Right lobe of liver (tissue), 4 donors: ENCODE results near the gene CDYL2.

ENCODE experiments used
- POLR2A ChIP-seq: fragments of 450-650 bp; IDR thresholded peaks from one replicate; pipeline ENCODE4 v1.6.1; 2017; ENCODE audit warnings: antibody characterized with exemption, mild to moderate bottlenecking
- TF ChIP-seq, protein P1 (sequence below), 4 donors: fragments of 200-600 bp in 3 of 4; fragments of 450-650 bp in 1 of 4; IDR thresholded peaks; one replicate each; pipeline versions ENCODE4 v1.5.1 to v1.8.0; 2016 to 2022; ENCODE audit warnings: antibody characterized with exemption in 4 of 4, mild to moderate bottlenecking in 2 of 4
- donor health status: DM: no; HTN: no; CAD: no.
- donor health status: DM: no; HTN: no; CAD: no.
- donor health status: DM: no; HTN: yes; CAD: no.

DNA sequence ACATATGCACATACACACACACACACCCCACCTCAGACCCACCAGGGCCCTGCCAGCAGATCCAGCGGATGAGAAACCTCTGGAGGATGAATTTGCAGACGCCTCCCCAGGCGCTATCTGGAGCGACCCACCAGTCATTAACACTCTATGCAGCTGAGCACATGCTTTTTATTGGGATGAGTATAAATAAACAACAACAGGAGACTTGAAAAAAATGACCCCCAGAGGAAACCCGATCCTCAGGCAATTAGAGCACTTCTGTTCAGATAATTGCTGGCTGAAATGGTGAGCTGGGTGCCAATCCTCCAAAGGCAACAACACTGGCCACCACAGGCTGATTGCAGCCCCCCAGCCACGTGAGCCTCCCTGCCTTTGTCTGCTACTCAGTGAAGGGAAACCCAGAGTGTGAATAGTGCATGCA lies 230.7 kb downstream of the CDYL2 start:
- no peak for TF ChIP-seq POLR2A
- TF ChIP-seq, protein P1, sequence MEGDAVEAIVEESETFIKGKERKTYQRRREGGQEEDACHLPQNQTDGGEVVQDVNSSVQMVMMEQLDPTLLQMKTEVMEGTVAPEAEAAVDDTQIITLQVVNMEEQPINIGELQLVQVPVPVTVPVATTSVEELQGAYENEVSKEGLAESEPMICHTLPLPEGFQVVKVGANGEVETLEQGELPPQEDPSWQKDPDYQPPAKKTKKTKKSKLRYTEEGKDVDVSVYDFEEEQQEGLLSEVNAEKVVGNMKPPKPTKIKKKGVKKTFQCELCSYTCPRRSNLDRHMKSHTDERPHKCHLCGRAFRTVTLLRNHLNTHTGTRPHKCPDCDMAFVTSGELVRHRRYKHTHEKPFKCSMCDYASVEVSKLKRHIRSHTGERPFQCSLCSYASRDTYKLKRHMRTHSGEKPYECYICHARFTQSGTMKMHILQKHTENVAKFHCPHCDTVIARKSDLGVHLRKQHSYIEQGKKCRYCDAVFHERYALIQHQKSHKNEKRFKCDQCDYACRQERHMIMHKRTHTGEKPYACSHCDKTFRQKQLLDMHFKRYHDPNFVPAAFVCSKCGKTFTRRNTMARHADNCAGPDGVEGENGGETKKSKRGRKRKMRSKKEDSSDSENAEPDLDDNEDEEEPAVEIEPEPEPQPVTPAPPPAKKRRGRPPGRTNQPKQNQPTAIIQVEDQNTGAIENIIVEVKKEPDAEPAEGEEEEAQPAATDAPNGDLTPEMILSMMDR (IDR thresholded peaks at IDR 0.05) = no peak
